Lung (tissue), 12 donors: Measurements from ENCODE around the gene EVA1C. TPM values are rescaled to one million over a fixed set of nuclear protein-coding genes. Genes with fewer than 3 reads are reported as not detected.
"Not testable (repeated sequence)": the region's sequence is repeated elsewhere in the genome, so short reads cannot be mapped to it uniquely, and the experiment has no call there.

Experiments used
- ATAC-seq: fragments of 200-7000 bp; cut with Tn5 transposase; one replicate; pipeline ENCODE4 v1.9.1; 2020; ENCODE audit warnings: moderate number of reproducible peaks; ENCODE audit not compliant: insufficient read depth, low FRiP score
- DNase-seq, 3 donors: peaks; one replicate each; pipeline ENCODE4 v3.0.0-alpha.2; 2013 to 2017
- H3K27ac ChIP-seq, 2 donors: one replicate each; pipeline ENCODE4 v1.5.1; 2013; ENCODE audit warnings: mild to moderate bottlenecking in 2 of 2, moderate library complexity in 2 of 2, control low read depth in 1 of 2, inconsistent platforms in 1 of 2, low read depth in 1 of 2, low read length in 1 of 2
- H3K27me3 ChIP-seq, 3 donors: one replicate each; pipeline ENCODE4 v1.5.1; 2013; ENCODE audit warnings: low read length in 2 of 3; ENCODE audit not compliant: control insufficient read depth in 3 of 3, insufficient read depth in 3 of 3
- H3K36me3 ChIP-seq, 4 donors: one replicate each; pipeline ENCODE4 v1.5.1; 2013; ENCODE audit warnings: low read length in 4 of 4, mild to moderate bottlenecking in 1 of 4, moderate library complexity in 1 of 4; ENCODE audit not compliant: control insufficient read depth in 4 of 4, insufficient read depth in 4 of 4
- H3K4me1 ChIP-seq, 5 donors: one replicate each; pipeline ENCODE4 v1.5.1; 2013; ENCODE audit warnings: low read length in 5 of 5, mild to moderate bottlenecking in 2 of 5, moderate library complexity in 1 of 5; ENCODE audit not compliant: control insufficient read depth in 5 of 5, insufficient read depth in 5 of 5
- H3K4me3 ChIP-seq: one replicate; pipeline ENCODE4 v1.5.1; 2013; ENCODE audit warnings: mild to moderate bottlenecking, control low read depth, moderate library complexity
- H3K9ac ChIP-seq, 2 donors: one replicate each; pipeline ENCODE4 v1.5.1; 2013; ENCODE audit warnings: low read length in 2 of 2, control low read depth in 1 of 2; ENCODE audit not compliant: insufficient read depth in 1 of 2
- H3K9me3 ChIP-seq, 4 donors: one replicate each; pipeline ENCODE4 v1.5.1; 2013; ENCODE audit warnings: low read length in 3 of 4, mild to moderate bottlenecking in 1 of 4, moderate library complexity in 1 of 4; ENCODE audit not compliant: control insufficient read depth in 4 of 4, insufficient read depth in 3 of 4
- CTCF ChIP-seq: IDR thresholded peaks from 2 replicates; pipeline ENCODE4 v1.5.1; 2012; ENCODE audit warnings: mild to moderate bottlenecking; ENCODE audit errors: control extremely low read depth, extremely low read depth
- WGBS, 2 donors: extraction: QIAGEN DNeasy Blood & Tissue Kit; methylation state at CpG; one replicate each; pipeline ENCODE4 v1.1.7; 2013; 5-methylcytosine and 5-hydroxymethylcytosine counted together
- polyA plus RNA-seq, 2 donors: library from polyadenylated mRNA; stranded (reverse); fragments of 200-250 nt; gene quantifications; one replicate each; pipeline ENCODE4 v1.2.1, GENCODE V29; 2013
- total RNA-seq, 2 donors: library from RNA; depleted of rRNA in 1 of 2; stranded (reverse); fragments of >200 nt in 1 of 2; gene quantifications; one replicate each; pipeline ENCODE4 v1.2.1, GENCODE V29; 2014 to 2021
- donor health status: control.
- donor health status: control.
- donor health status: Bipolar disorder and iron deficiency.
- donor health status: healthy.
- donor health status: DM: yes; HTN: yes; CAD: no.

The EVA1C gene
- total and polyA plus RNA-seq, 4 donors: 13.9 to 59.0 (median 48.6) TPM

- H3K27me3 ChIP-seq: no peaks in the 10 kb centered on the region
- no peak for TF ChIP-seq CTCF
- peaks cover 0 to 13% (median 1%) of the 10 kb centered on the region in 4 donors for H3K36me3 ChIP-seq
- H3K4me3 ChIP-seq: no peak overlapping the region
- WGBS, 2 donors: 85 to 88% methylated on average over 10 of the region's 10 CpGs
- H3K27ac ChIP-seq: no peak overlapping the region
- DNase-seq (no peak), ATAC-seq (no peak)
- no peaks in the 10 kb centered on the region for H3K9me3 ChIP-seq
- H3K9ac ChIP-seq: no peak overlapping the region
- H3K4me1 ChIP-seq: peaks cover 0 to 13% (median 9%) of the 10 kb centered on the region in 5 donors
Measured at GRCh38 chr21:32494934-32495709, 82.6 kb downstream of the EVA1C start.

- peaks cover 0 to 9% (median 1%) of the 10 kb centered on the region in 4 donors for H3K36me3 ChIP-seq
- TF ChIP-seq CTCF: no peak
- H3K9ac ChIP-seq: no peak overlapping the region
- no peaks in the 10 kb centered on the region for H3K9me3 ChIP-seq
- no peak overlapping the region for H3K4me3 ChIP-seq
- no peaks in the 10 kb centered on the region for H3K27me3 ChIP-seq
- no peak overlapping the region for H3K27ac ChIP-seq
- H3K4me1 ChIP-seq: peaks cover 0 to 13% (median 9%) of the 10 kb centered on the region in 5 donors
- WGBS, 2 donors: 94 to 98% methylated on average over 6 of the region's 6 CpGs
- DNase-seq: no peak
- ATAC-seq: no peak
Measured at GRCh38 chr21:32496568-32496967, 84.1 kb downstream of the EVA1C start.

GRCh38 chr21:32499249-32500055 lies 86.9 kb downstream of the EVA1C start:
- TF ChIP-seq CTCF: no peak
- Histone ChIP-seq H3K9ac (no peak overlapping the region), H3K27me3 (no peaks in the 10 kb centered on the region), H3K4me1 (peaks cover 0 to 7% (median 2%) of the 10 kb centered on the region in 5 donors), H3K9me3 (no peaks in the 10 kb centered on the region), H3K36me3 (peaks cover 0 to 9% (median 3%) of the 10 kb centered on the region in 4 donors), H3K4me3 (no peak overlapping the region), H3K27ac (peak overlapping the region; percentile 2 to 42)
- DNase-seq (peak in 1 of 3 donors; percentile 50), ATAC-seq (no peak)
- WGBS, 2 donors: 63 to 84% methylated on average over 14 of the region's 14 CpGs

DNA sequence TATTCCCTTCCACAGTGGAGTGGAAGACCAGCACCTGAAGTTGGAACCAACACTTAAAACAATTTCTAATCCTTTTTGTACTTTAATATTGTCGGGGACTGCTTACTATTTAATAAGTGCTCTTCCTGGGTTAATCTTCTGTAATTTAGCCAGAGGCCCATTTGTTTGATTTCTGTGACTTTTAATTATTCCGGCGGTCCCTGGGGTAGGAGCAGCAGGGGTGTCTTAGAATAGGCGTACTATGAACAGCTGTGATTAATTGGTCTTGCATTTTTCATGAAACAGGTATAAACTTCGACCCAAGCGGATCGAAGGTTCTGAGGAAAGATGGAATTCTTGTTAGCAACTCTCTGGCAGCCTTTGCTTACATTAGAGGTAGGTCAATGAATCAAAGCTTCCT lies 91.1 kb downstream of the EVA1C start:
- not testable (repeated sequence) for H3K27ac ChIP-seq, H3K9ac ChIP-seq, H3K4me3 ChIP-seq, H3K27me3 ChIP-seq, H3K4me1 ChIP-seq, ATAC-seq, DNase-seq, H3K9me3 ChIP-seq
- WGBS, 2 donors: 96 to 97% methylated on average over 7 of the region's 7 CpGs
- H3K36me3 ChIP-seq: peaks cover 0 to 16% (median 2%) of the 10 kb centered on the region in 4 donors

- not testable (repeated sequence) for H3K27ac ChIP-seq, H3K4me1 ChIP-seq, ATAC-seq, H3K27me3 ChIP-seq, H3K9me3 ChIP-seq, H3K4me3 ChIP-seq, H3K9ac ChIP-seq, DNase-seq
- WGBS, 2 donors: 93 to 99% methylated on average over 3 of the region's 3 CpGs
- peaks cover 0 to 19% (median 3%) of the 10 kb centered on the region in 4 donors for H3K36me3 ChIP-seq
Measured at GRCh38 chr21:32505767-32506166, 93.3 kb downstream of the EVA1C start.
